ENCODE data around the gene DCAF4.

DNA sequence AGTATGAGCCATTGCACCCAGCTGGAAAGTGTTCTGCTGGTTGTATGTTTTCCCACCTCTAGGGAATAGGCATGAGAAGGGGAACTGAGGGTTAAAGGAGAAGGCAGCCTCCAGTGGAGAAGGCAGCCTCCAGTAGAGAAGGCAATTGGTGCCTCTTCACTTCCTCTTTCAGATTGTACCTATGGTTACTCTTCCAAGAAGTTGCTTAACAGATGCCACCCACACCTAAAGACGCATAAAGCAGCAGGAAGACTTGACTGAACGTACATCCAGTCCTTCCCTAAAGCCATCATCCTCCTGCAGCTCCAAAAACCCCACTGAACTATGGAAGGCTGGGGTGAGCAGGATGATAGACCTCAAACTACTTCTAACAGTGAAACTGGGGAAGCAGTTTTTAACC is 45.4 kb upstream of the DCAF4 start:
- TF ChIP-seq, protein P1, sequence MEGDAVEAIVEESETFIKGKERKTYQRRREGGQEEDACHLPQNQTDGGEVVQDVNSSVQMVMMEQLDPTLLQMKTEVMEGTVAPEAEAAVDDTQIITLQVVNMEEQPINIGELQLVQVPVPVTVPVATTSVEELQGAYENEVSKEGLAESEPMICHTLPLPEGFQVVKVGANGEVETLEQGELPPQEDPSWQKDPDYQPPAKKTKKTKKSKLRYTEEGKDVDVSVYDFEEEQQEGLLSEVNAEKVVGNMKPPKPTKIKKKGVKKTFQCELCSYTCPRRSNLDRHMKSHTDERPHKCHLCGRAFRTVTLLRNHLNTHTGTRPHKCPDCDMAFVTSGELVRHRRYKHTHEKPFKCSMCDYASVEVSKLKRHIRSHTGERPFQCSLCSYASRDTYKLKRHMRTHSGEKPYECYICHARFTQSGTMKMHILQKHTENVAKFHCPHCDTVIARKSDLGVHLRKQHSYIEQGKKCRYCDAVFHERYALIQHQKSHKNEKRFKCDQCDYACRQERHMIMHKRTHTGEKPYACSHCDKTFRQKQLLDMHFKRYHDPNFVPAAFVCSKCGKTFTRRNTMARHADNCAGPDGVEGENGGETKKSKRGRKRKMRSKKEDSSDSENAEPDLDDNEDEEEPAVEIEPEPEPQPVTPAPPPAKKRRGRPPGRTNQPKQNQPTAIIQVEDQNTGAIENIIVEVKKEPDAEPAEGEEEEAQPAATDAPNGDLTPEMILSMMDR (IDR thresholded peaks at IDR 0.05) = no peak
- TF ChIP-seq POLR2AphosphoS5 (IDR thresholded peaks at IDR 0.05) (no peak), POLR2A (IDR thresholded peaks at IDR 0.05) (no peak)

Measured in breast epithelium (tissue), 3 donors.